ENCODE results near the gene CDH22. TPM values are rescaled to one million over a fixed set of nuclear protein-coding genes. Genes with fewer than 3 reads are reported as not detected.
A peak's percentile ranks its signal among the peaks of the same experiment; 100 is the strongest.

The CDH22 gene
- total RNA-seq, 3 donors from 2014 or later = 0.13 to 0.32 (median 0.19) TPM

DNA sequence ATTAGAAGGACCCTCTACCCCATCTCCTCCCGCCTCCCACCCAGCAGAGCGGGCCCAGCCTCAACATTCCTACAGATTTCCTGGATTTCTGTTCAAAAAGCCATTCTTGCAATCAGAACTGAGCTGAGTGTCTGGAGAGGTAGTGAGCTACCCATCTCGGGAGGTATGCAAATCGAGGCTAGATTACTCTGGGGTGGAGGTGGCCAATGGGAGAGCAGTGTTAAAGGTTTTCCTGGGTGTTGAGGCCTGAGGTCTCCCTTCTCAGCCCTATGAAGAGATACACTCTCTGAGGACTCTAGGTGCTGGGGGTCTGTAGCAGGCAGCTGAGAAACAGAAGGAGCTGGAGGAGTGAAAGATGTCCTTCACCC lies 133.2 kb downstream of the CDH22 start:
- no peak for ATAC-seq
- Histone ChIP-seq H3K36me3 (ENCODE audit: low read depth) (no peaks in the 10 kb centered on the region), H3K4me3 (no peak overlapping the region), H3K4me1 (ENCODE audit: low read depth) (no peaks in the 10 kb centered on the region), H3K9me3 (no peaks in the 10 kb centered on the region)
- DNase-seq = no peak
- intact Hi-C loops (cut with DNase I, micrococcal nuclease) = loop anchor here (10.0 kb wide), 1 partner anchor 150 kb away; the partner anchor contains the start of gene SLC12A5 (in 2 of the 2)
- TF ChIP-seq, protein P1, sequence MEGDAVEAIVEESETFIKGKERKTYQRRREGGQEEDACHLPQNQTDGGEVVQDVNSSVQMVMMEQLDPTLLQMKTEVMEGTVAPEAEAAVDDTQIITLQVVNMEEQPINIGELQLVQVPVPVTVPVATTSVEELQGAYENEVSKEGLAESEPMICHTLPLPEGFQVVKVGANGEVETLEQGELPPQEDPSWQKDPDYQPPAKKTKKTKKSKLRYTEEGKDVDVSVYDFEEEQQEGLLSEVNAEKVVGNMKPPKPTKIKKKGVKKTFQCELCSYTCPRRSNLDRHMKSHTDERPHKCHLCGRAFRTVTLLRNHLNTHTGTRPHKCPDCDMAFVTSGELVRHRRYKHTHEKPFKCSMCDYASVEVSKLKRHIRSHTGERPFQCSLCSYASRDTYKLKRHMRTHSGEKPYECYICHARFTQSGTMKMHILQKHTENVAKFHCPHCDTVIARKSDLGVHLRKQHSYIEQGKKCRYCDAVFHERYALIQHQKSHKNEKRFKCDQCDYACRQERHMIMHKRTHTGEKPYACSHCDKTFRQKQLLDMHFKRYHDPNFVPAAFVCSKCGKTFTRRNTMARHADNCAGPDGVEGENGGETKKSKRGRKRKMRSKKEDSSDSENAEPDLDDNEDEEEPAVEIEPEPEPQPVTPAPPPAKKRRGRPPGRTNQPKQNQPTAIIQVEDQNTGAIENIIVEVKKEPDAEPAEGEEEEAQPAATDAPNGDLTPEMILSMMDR (IDR thresholded peaks at IDR 0.05) = no peak

- DNase-seq = peak; percentile 72 to 84 (median 76)
- ATAC-seq = peak; percentile 93
- H3K9me3 ChIP-seq = no peaks in the 10 kb centered on the region
- H3K36me3 ChIP-seq (ENCODE audit: low read depth) = no peaks in the 10 kb centered on the region
- TF ChIP-seq, protein P1 (IDR thresholded peaks at IDR 0.05) = peak; percentile 55
- intact Hi-C loops (cut with DNase I, micrococcal nuclease) = loop anchor here (10.0 kb wide), 1 partner anchor 150 kb away; the partner anchor contains the start of gene SLC12A5 (in 2 of the 2)
- H3K4me1 ChIP-seq (ENCODE audit: low read depth) = no peaks in the 10 kb centered on the region
- no peak overlapping the region for H3K4me3 ChIP-seq
These were observed 133.7 kb downstream of the CDH22 start for GRCh38 chr20:46174469-46175126.

GRCh38 chr20:46173652-46174468 lies 134.4 kb downstream of the CDH22 start:
- Histone ChIP-seq H3K9me3 (no peaks in the 10 kb centered on the region), H3K4me1 (ENCODE audit: low read depth) (no peaks in the 10 kb centered on the region), H3K4me3 (no peak overlapping the region), H3K36me3 (ENCODE audit: low read depth) (no peaks in the 10 kb centered on the region)
- TF ChIP-seq, protein P1 (IDR thresholded peaks at IDR 0.05) = no peak
- intact Hi-C loops (cut with DNase I, micrococcal nuclease) = loop anchor here (10.0 kb wide), 1 partner anchor 149 kb away; the partner anchor contains the start of gene SLC12A5 (in 2 of the 2)
- DNase-seq = no peak
- no peak for ATAC-seq

DNA sequence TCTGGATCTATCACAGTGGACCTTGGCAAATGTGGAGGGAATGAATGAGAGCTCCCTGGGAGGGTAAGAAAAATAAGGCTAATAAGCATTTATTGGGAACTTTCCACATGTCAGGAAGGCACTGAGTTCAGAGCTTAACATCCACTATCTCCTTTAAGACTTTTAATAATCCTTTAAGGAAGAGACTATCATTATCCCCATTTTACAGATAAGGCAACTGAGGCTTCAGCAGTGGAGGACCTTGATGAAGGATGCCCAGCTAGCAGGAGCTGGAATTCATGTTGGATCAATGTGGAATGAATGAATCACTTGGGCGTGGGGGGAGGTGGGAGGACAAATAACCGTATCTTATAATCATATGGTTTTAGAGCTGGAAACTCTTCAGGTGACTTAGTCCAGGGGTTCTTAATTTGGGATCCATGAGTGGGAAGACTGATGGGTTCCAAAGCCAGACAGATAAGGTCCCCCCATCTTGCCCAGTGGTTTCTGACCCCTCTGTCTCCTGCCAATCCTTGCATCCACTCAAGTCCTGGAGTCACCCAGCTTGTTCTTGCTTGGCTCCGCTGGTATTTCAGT lies 135.2 kb downstream of the CDH22 start:
- no peaks in the 10 kb centered on the region for H3K9me3 ChIP-seq
- DNase-seq = no peak
- TF ChIP-seq, protein P1 (IDR thresholded peaks at IDR 0.05) = no peak
- no peaks in the 10 kb centered on the region for H3K4me1 ChIP-seq (ENCODE audit: low read depth)
- H3K4me3 ChIP-seq = no peak overlapping the region
- H3K36me3 ChIP-seq (ENCODE audit: low read depth) = no peaks in the 10 kb centered on the region
- ATAC-seq = no peak
- intact Hi-C loops (cut with DNase I, micrococcal nuclease) = loop anchor here (10.0 kb wide), 1 partner anchor 148 kb away; the partner anchor contains the start of gene SLC12A5 (in 2 of the 2)

DNA sequence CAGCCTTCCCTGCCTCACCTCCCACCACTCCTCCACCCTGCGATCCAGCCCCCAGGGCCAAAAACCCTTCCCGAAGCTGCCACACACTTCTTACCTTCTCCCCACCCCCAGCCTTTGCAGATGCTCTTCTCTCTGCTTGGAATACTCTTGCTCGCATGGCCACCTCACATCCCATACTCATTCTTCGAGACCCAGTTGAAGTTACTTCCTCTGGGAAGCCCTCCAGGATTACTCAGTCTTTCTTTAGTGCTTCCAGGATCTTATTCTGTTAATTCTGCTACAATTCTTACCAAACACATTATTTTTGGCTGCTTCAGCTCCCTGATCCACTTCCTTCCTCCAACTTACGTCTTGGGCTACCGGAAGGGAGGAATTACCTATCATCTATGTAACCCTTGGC lies 135.8 kb downstream of the CDH22 start:
- Histone ChIP-seq H3K36me3 (ENCODE audit: low read depth) (no peaks in the 10 kb centered on the region), H3K4me1 (ENCODE audit: low read depth) (no peaks in the 10 kb centered on the region), H3K9me3 (no peaks in the 10 kb centered on the region), H3K4me3 (no peak overlapping the region)
- TF ChIP-seq, protein P1 (IDR thresholded peaks at IDR 0.05) = no peak
- ATAC-seq = no peak
- intact Hi-C loops (cut with DNase I, micrococcal nuclease) = loop anchor here (10.0 kb wide), 1 partner anchor 148 kb away; the partner anchor contains the start of gene SLC12A5 (in 2 of the 2)
- no peak for DNase-seq

Measured in mucosa of descending colon (tissue), 3 donors.